ENCODE data around the gene TCHP. TPM values are rescaled to one million over a fixed set of nuclear protein-coding genes. Genes with fewer than 3 reads are reported as not detected.
A peak's percentile ranks its signal among the peaks of the same experiment; 100 is the strongest.

TCHP gene
- total RNA-seq, 1 donor from 2014 or later, result 9.2 TPM

DNA sequence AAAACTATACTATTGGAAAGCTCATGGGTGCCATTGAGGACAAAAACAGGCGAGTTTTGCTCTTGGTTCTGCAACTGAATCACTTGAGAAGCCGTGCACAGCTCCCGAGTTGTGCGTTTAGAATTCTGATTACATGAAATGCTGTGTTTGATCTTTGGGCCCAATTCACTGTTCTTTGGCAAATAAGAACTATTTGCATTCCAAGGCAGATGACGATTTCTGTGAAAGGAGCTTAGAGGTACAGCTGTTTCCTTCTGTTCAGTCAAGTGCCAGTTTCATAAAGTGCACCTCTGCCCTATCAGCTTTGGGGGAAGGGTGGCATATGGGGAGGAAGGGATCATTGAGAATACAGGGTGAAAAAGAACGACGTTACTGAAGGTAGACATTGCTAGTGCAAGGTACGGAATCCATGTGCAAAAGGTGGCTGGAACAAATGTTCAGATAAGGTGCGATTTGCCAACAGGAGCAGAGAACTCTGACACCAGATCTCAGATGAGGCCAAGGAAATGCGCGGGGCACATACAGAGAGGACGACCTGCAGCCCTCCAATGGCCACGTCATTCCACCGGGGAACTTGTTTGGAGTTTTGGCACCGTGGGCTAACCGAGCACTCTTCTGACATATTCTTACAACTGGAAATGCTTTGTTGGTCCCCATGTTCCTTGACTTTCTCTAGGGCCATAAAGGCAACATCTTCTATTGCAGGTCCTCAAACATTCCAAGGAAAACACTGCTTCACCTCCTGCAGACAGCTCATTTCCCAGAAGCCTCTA, 30.1 kb downstream of the TCHP start:
- TF ChIP-seq, protein P1, sequence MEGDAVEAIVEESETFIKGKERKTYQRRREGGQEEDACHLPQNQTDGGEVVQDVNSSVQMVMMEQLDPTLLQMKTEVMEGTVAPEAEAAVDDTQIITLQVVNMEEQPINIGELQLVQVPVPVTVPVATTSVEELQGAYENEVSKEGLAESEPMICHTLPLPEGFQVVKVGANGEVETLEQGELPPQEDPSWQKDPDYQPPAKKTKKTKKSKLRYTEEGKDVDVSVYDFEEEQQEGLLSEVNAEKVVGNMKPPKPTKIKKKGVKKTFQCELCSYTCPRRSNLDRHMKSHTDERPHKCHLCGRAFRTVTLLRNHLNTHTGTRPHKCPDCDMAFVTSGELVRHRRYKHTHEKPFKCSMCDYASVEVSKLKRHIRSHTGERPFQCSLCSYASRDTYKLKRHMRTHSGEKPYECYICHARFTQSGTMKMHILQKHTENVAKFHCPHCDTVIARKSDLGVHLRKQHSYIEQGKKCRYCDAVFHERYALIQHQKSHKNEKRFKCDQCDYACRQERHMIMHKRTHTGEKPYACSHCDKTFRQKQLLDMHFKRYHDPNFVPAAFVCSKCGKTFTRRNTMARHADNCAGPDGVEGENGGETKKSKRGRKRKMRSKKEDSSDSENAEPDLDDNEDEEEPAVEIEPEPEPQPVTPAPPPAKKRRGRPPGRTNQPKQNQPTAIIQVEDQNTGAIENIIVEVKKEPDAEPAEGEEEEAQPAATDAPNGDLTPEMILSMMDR (IDR thresholded peaks at IDR 0.05; ENCODE audit: insufficient read depth, low read length, severe bottlenecking), result no peak
- FAIRE-seq (peak; percentile 7), DNase-seq (ENCODE audit: low read depth) (no peak)
- Histone ChIP-seq H3K27me3 (ENCODE audit: control insufficient read depth, insufficient read depth, low read length) (no peaks in the 10 kb centered on the region), H3K4me3 (ENCODE audit: low read depth, low read length) (no peak overlapping the region), H3K36me3 (ENCODE audit: control insufficient read depth, insufficient read depth, low read length) (peaks cover 8% of the 10 kb centered on the region)

GRCh38 chr12:109931143-109931542, 31.1 kb downstream of the TCHP start:
- Histone ChIP-seq H3K27me3 (ENCODE audit: control insufficient read depth, insufficient read depth, low read length) (no peaks in the 10 kb centered on the region), H3K4me3 (ENCODE audit: low read depth, low read length) (no peak overlapping the region), H3K36me3 (ENCODE audit: control insufficient read depth, insufficient read depth, low read length) (peaks cover 8% of the 10 kb centered on the region)
- FAIRE-seq, result no peak
- DNase-seq (ENCODE audit: low read depth), result no peak
- TF ChIP-seq, protein P1 (IDR thresholded peaks at IDR 0.05; ENCODE audit: insufficient read depth, low read length, severe bottlenecking), result no peak

- peaks cover 11% of the 10 kb centered on the region for H3K36me3 ChIP-seq (ENCODE audit: control insufficient read depth, insufficient read depth, low read length)
- no peak overlapping the region for H3K4me3 ChIP-seq (ENCODE audit: low read depth, low read length)
- FAIRE-seq (no peak), DNase-seq (ENCODE audit: low read depth) (no peak)
- no peaks in the 10 kb centered on the region for H3K27me3 ChIP-seq (ENCODE audit: control insufficient read depth, insufficient read depth, low read length)
- TF ChIP-seq, protein P1 (IDR thresholded peaks at IDR 0.05; ENCODE audit: insufficient read depth, low read length, severe bottlenecking), result no peak
These were observed 32.9 kb downstream of the TCHP start for GRCh38 chr12:109932878-109933503.

DNA sequence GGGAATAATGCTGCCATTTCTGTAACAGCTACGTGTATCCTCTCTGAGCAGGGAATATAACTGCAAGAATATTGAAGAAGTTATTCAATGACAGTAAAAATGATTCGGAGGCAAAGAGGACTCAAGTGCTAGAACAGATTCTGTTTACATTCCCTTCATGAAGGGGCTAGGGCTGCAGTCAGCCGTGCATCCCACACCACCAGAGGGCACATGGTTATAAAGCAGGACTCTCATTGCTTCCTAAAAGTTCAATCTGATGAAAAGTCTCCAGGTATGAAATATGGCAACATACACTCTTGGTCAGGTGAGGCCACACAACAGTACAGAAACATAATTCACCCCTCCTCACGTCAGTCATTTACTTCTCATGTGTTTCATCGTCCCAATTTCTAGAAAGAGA, 34.0 kb downstream of the TCHP start:
- FAIRE-seq (no peak), DNase-seq (ENCODE audit: low read depth) (no peak)
- TF ChIP-seq, protein P1 (IDR thresholded peaks at IDR 0.05; ENCODE audit: insufficient read depth, low read length, severe bottlenecking), result no peak
- no peaks in the 10 kb centered on the region for H3K27me3 ChIP-seq (ENCODE audit: control insufficient read depth, insufficient read depth, low read length)
- peaks cover 19% of the 10 kb centered on the region for H3K36me3 ChIP-seq (ENCODE audit: control insufficient read depth, insufficient read depth, low read length)
- no peak overlapping the region for H3K4me3 ChIP-seq (ENCODE audit: low read depth, low read length)

GRCh38 chr12:109937371-109937770, 37.3 kb downstream of the TCHP start:
- DNase-seq (ENCODE audit: low read depth) (no peak), FAIRE-seq (no peak)
- Histone ChIP-seq H3K27me3 (ENCODE audit: control insufficient read depth, insufficient read depth, low read length) (no peaks in the 10 kb centered on the region), H3K4me3 (ENCODE audit: low read depth, low read length) (no peak overlapping the region), H3K36me3 (ENCODE audit: control insufficient read depth, insufficient read depth, low read length) (peaks cover 14% of the 10 kb centered on the region)
- TF ChIP-seq, protein P1 (IDR thresholded peaks at IDR 0.05; ENCODE audit: insufficient read depth, low read length, severe bottlenecking), result no peak
